Motor neuron (in vitro differentiated cells): ENCODE results near the gene ZNF579. TPM values are rescaled to one million over a fixed set of nuclear protein-coding genes. Genes with fewer than 3 reads are reported as not detected.

Experiments used
- total RNA-seq, 8 experiments: library from RNA; unstranded; fragments of 300-600 nt; gene quantifications; 2 replicates each; pipeline versions ENCODE4 v1.2.3 to v1.2.4, GENCODE V29; 2022

Gene ZNF579
- total RNA-seq, 8 experiments from 2014 or later, result 3.4 to 9.4 (median 5.0) TPM

Other genes starting within 250 kb of the ZNF579 start
- gene KMT5C, start 241.0 kb downstream of the ZNF579 start, total RNA-seq, result 10 to 100 TPM in 6 of 8 experiments, 1 to 10 TPM in 2; 8.4 to 25.1 (median 20.9) TPM
- 10 to 100 TPM in 1 of 8 experiments, 1 to 10 TPM in 4, under 1 TPM in 3; 0.55 to 15.3 (median 1.2) TPM for gene COX6B2, start 226.1 kb downstream of the ZNF579 start, total RNA-seq
- gene GARIN5B, start 217.6 kb downstream of the ZNF579 start, total RNA-seq, result under 1 TPM in 6 of 8 experiments, not detected in 2; 0.05 to 0.71 (median 0.14) TPM
- 1 to 10 TPM in 2 of 8 experiments, under 1 TPM in 6; 0.10 to 2.4 (median 0.43) TPM for gene IL11, start 210.4 kb downstream of the ZNF579 start, total RNA-seq
- gene TMEM190, start 204.0 kb downstream of the ZNF579 start, total RNA-seq, result 1 to 10 TPM in 1 of 8 experiments, under 1 TPM in 2, not detected in 5; 0.46 to 8.4 (median 0.58) TPM
- under 1 TPM in 3 of 8 experiments, not detected in 5; 0.23 to 0.40 (median 0.25) TPM for gene TMEM238, start 196.6 kb downstream of the ZNF579 start, total RNA-seq
- 1,000 to 10,000 TPM in 2 of 8 experiments, 100 to 1,000 TPM in 6; 362 to 1,444 (median 673) TPM for gene RPL28, start 194.9 kb downstream of the ZNF579 start, total RNA-seq
- gene UBE2S, start 173.1 kb downstream of the ZNF579 start, total RNA-seq, result 10 to 100 TPM; 21.5 to 86.6 (median 37.8) TPM
- gene SHISA7, start 137.5 kb downstream of the ZNF579 start, total RNA-seq, result 1 to 10 TPM in 5 of 8 experiments, under 1 TPM in 3; 0.10 to 3.4 (median 1.5) TPM
- 10 to 100 TPM; 35.4 to 82.0 (median 59.1) TPM for gene ISOC2, start 119.2 kb downstream of the ZNF579 start, total RNA-seq
- gene C19orf85, start 116.1 kb downstream of the ZNF579 start, total RNA-seq, result 1 to 10 TPM in 2 of 8 experiments, under 1 TPM in 5, not detected in 1; 0.05 to 1.3 (median 0.72) TPM
- gene ZNF628, start 104.2 kb downstream of the ZNF579 start, total RNA-seq, result 1 to 10 TPM; 1.1 to 5.6 (median 3.6) TPM
- gene NAT14, start 95.7 kb downstream of the ZNF579 start, total RNA-seq, result 10 to 100 TPM; 10.9 to 62.6 (median 48.2) TPM
- gene SSC5D, start 92.4 kb downstream of the ZNF579 start, total RNA-seq, result 1 to 10 TPM in 3 of 8 experiments, under 1 TPM in 5; 0.27 to 3.0 (median 0.63) TPM
- gene SBK2, start 43.7 kb downstream of the ZNF579 start, total RNA-seq, result under 1 TPM in 1 of 8 experiments, not detected in 7; 0.18 TPM
- gene SBK3, start 35.3 kb downstream of the ZNF579 start, total RNA-seq, result 1 to 10 TPM in 1 of 8 experiments, under 1 TPM in 4, not detected in 3; 0.14 to 1.1 (median 0.31) TPM
- gene FIZ1, start 18.7 kb upstream of the ZNF579 start, total RNA-seq, result 10 to 100 TPM in 2 of 8 experiments, 1 to 10 TPM in 6; 5.0 to 11.6 (median 8.3) TPM
- 10 to 100 TPM in 1 of 8 experiments, 1 to 10 TPM in 7; 3.7 to 12.3 (median 5.4) TPM for gene ZNF524, start 19.4 kb upstream of the ZNF579 start, total RNA-seq
- 1 to 10 TPM in 7 of 8 experiments, under 1 TPM in 1; 0.87 to 6.9 (median 3.5) TPM for gene ZNF865, start 24.8 kb upstream of the ZNF579 start, total RNA-seq
- 1 to 10 TPM; 1.6 to 8.2 (median 4.1) TPM for gene ZNF784, start 43.7 kb upstream of the ZNF579 start, total RNA-seq
- 10 to 100 TPM in 6 of 8 experiments, 1 to 10 TPM in 2; 7.9 to 25.0 (median 11.1) TPM for gene ZNF580, start 60.2 kb upstream of the ZNF579 start, total RNA-seq
- gene ZNF581, start 62.8 kb upstream of the ZNF579 start, total RNA-seq, result 10 to 100 TPM; 18.3 to 34.2 (median 24.9) TPM
- gene CCDC106, start 67.4 kb upstream of the ZNF579 start, total RNA-seq, result 10 to 100 TPM in 7 of 8 experiments, 1 to 10 TPM in 1; 9.8 to 23.6 (median 13.6) TPM
- 100 to 1,000 TPM in 7 of 8 experiments, 10 to 100 TPM in 1; 85.3 to 252 (median 133) TPM for gene U2AF2, start 74.2 kb upstream of the ZNF579 start, total RNA-seq
- gene EPN1, start 94.4 kb upstream of the ZNF579 start, total RNA-seq, result 10 to 100 TPM; 21.8 to 79.7 (median 50.3) TPM
- gene NLRP9, start 157.6 kb upstream of the ZNF579 start, total RNA-seq, result 1 to 10 TPM in 1 of 8 experiments, under 1 TPM in 3, not detected in 4; 0.08 to 1.1 (median 0.23) TPM
- gene RFPL4A, start 178.2 kb upstream of the ZNF579 start, total RNA-seq, result under 1 TPM in 1 of 8 experiments, not detected in 7; 0.31 TPM
- under 1 TPM in 2 of 8 experiments, not detected in 6; 0.38 to 0.66 TPM for gene RFPL4AL1, start 188.3 kb upstream of the ZNF579 start, total RNA-seq